Astrocyte of the spinal cord (primary cell): ENCODE measurements around the gene TMEM52.

Experiments used
- DNase-seq: peaks from one replicate; pipeline ENCODE4 v3.0.0; 2011; ENCODE audit warnings: low read depth, low spot score
- H3K4me3 ChIP-seq: 2 replicates; pipeline ENCODE4 v1.5.1; 2011; ENCODE audit warnings: low read depth, mild to moderate bottlenecking, low read length, moderate library complexity
- in situ Hi-C: cut with HindIII; loops from 2 replicates; pipeline ENCODE4 v1.10.0; 2017; ENCODE audit warnings: low sequenced_read_pairs
- TF ChIP-seq, protein P1 (sequence below): IDR thresholded peaks from 2 replicates; pipeline ENCODE4 v1.5.1; 2012; ENCODE audit warnings: low read depth, mild to moderate bottlenecking, low read length, inconsistent platforms

Gene TMEM52

DNA sequence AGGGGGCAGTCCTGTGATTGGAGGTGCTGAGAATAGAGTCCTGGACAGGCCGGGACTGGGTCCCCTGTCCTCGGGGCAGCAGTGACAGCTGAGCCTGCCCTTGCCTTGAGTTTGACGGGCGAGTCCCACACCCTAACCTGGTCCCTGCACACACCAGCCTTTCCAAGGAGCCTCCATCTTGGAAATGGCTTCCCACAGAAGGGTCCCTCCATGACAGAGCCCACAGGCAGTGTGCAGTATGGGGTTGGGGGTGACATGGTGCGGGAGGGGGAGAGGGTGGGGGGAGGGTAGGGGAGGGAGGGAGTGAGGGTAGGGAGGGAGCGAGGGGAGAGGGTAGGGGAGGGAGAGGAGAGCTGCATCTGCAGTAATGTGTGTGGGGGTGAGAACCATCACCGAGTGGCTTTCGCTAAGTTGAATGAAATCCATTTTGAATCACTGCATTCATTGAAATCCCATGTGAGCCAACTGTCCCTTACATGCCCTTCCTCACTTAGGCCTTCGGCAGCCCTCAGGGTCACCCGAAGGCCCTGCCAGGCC, 10.1 kb upstream of the TMEM52 start:
- in situ Hi-C loops: no loop called here

DNA sequence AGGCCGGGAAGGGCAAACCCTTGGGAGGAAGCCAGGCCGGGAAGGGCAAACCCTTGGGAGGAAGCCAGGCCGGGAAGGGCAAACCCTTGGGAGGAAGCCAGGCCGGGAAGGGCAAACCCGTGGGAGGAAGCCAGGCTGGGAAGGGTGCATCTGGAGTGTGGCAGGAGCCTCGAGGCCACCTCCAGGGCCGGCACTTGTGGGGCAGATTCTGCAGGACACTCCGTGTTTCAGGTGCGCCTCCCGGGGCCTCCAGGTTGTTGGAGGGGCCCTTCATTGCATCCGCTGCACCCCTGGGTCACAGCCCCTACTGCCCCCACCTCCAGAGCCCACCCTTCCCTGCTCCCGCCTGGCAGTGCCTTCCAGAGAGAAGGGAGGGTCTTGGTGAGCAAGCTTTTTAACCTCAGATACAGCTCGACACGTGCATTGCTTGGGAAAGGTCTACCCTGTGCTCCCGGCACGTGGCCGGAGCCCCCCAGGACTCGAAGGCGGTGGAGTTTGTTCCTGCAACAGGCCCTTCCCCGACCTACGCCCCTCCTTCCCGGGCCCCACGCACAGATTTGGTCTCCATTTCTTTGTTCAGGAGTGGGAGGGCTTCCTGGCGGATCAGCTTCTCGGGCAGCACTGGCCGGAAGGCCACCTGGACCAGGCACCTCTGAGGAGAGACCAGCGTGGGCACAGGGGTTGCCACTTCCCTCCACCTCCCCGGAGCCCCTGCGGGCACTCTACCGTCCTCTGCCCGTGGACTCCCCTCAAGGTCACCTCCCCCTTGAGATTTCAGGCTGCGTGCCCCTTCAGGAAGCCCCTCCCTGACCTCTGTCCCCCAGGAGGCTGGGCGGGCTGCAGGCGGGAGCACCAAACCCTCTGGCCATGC, 9.4 kb upstream of the TMEM52 start:
- TF ChIP-seq, protein P1, sequence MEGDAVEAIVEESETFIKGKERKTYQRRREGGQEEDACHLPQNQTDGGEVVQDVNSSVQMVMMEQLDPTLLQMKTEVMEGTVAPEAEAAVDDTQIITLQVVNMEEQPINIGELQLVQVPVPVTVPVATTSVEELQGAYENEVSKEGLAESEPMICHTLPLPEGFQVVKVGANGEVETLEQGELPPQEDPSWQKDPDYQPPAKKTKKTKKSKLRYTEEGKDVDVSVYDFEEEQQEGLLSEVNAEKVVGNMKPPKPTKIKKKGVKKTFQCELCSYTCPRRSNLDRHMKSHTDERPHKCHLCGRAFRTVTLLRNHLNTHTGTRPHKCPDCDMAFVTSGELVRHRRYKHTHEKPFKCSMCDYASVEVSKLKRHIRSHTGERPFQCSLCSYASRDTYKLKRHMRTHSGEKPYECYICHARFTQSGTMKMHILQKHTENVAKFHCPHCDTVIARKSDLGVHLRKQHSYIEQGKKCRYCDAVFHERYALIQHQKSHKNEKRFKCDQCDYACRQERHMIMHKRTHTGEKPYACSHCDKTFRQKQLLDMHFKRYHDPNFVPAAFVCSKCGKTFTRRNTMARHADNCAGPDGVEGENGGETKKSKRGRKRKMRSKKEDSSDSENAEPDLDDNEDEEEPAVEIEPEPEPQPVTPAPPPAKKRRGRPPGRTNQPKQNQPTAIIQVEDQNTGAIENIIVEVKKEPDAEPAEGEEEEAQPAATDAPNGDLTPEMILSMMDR: no peak
- DNase-seq: no peak
- no peak overlapping the region for H3K4me3 ChIP-seq
- in situ Hi-C loops: no loop called here

More for the DNA sequence above, 10.1 kb upstream of the TMEM52 start:
- TF ChIP-seq, protein P1: no peak
- DNase-seq: no peak
- no peak overlapping the region for H3K4me3 ChIP-seq

DNA sequence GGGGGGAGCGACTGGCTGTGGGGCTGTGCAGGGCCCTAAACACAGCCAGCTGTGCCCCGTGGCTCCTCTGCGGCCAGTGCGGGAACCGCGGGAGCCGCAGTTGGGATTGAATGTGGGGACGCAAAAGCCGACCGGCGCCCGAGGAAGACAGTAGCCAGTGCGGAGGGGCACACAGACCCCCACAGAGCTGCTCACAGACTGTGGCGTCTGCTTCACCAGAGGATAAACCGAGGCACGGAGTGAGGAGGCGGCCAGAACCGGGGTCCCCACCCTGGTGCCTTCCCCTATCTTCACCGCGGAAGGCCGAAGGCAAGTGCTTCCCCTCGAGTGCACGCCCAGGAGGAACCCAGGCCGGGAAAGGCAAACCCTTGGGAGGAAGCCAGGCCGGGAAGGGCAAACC, 8.7 kb upstream of the TMEM52 start:
- DNase-seq: no peak
- TF ChIP-seq, protein P1: no peak
- in situ Hi-C loops: no loop called here
- no peak overlapping the region for H3K4me3 ChIP-seq

DNA sequence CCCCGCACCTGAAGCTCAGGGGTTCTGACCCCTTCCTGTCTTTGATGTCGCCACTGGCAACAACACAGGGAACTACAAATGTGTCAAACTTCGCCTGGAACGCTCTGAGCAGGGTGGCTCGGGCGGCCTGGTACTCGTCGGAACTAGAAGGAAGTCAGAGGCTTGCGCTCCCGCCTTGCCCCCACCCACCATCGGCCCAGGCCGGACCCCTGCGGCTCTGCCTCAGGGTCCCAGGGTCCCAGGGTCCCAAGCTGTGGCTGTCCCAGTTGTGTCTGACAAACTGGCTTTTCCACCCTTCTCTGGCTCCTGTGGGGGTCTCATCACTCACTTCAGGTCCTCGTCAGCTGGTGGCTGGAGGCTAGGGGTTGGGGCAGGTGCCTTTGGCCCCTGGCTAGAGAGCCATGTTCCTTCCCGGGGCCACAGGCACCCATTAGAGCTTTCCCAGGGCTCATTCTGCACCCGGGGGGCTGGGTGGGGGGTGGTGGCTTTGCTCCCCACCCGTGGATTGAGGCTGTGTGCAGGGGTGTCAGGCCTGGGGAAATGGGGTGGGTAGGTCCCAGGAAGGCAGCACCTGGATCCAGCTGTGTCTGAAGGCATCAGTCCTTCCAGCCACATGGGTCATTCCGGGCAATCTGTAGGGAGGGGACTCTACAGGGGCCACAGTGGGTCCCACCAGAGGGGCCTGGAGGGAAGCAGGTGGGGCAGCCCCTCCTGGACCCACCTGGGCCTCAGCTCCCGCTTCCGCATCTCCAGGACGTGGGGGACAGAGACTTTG, 8.0 kb upstream of the TMEM52 start:
- in situ Hi-C loops: no loop called here
- H3K4me3 ChIP-seq: no peak overlapping the region
- no peak for DNase-seq
- TF ChIP-seq, protein P1: no peak

DNA sequence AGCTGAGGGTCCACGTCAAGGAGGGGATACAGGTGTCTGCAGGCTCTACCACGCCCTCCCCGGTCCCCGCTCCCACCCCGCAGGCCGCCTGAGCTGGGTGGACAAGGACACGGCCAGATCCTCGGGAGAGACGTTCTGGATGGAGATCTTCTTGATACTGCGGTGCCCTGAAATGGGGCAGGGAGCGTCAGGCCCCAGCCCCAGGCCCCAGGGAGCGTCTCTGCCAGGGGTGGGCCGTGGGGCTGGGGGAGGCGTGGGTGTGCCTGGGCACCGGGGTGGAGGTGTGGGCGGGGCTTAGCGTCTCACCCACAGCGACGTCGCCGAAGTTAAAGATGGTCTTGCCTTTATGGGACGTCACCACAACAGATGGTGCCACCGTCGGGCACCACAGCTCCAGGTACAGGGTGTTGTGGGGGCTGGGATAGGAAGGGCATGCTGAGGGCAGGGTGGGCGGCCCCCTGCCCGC, 7.3 kb upstream of the TMEM52 start:
- TF ChIP-seq, protein P1: no peak
- in situ Hi-C loops: no loop called here
- H3K4me3 ChIP-seq: no peak overlapping the region
- DNase-seq: no peak

DNA sequence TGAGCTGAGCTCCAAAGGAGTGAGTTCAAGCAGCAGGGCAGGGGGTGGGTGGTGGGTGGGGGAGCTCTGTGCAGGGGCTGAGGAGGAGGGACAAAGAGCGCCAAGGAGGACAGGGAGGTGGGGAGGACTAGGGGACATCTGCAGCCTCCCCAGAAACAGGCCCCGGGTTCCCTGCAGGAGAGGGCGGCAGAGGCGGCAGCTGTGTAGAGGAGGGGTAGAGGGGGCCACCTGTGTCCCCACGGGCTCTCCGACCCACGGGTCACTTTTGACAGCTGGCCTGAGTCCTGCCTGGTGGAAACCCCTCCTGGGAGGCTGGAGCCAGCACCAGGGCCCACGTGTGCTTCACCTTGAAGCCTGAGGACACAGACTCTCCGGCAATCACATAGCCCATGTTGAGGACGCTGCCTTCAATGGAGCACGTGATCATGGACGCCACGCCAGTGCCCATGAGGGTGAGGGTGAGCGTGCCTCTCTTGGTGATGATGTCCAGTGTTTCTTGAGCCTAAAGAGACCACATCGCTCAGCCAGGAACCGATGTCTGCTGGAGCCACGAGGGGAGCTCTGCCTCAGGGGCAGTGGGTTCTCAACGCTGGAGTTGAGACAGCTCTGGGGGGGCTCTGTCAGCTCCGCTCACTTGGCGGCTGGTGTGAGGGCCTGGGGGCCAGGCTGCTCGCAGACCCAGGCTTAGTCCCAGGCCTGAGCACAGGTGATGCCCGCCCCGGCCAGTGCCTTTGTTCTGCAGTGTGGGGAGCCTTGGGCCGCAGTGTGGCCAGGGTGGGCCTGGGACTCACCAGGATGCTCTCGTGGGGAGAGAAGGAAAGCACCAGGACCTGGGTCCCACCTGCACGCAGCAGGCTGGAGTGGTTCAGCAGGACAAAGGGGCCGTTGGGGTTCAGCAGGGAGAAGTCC, 6.6 kb upstream of the TMEM52 start:
- no peak for DNase-seq
- no peak overlapping the region for H3K4me3 ChIP-seq
- in situ Hi-C loops: no loop called here
- TF ChIP-seq, protein P1: no peak
